ENCODE results near the gene IFT88.

The IFT88 gene

DNA sequence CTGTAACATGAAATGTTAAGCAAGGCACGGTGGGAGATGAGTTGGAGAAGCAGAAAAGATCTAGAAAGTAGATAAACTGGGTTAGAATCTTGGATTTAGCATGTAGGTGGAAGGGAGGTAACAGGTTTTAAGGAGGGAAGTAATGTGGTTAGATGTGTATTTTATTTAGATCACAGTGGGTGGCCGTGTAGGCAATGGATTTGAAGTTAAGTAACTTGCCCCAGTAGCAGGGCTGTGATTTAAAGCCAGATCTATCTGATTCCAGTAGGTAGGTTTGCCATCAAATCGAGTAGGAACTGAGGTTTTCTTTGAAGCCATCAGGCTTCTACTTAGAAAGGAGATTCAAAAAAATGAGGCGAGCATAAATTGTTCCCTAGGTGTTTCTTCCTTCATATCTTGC is 86.0 kb downstream of the IFT88 start:
- Mint-ChIP-seq H3K9me3 (peaks cover under 1% of the 10 kb centered on the region), H3K4me3 (no peak overlapping the region), H3K27me3 (ENCODE audit: low read depth, poor library complexity) (no peaks in the 10 kb centered on the region), H3K36me3 (ENCODE audit: low read depth) (peaks cover 27% of the 10 kb centered on the region), H3K27ac (peak overlapping the region; percentile 3), H3K4me1 (no peaks in the 10 kb centered on the region)
- no peak for DNase-seq
- TF ChIP-seq, protein P1, sequence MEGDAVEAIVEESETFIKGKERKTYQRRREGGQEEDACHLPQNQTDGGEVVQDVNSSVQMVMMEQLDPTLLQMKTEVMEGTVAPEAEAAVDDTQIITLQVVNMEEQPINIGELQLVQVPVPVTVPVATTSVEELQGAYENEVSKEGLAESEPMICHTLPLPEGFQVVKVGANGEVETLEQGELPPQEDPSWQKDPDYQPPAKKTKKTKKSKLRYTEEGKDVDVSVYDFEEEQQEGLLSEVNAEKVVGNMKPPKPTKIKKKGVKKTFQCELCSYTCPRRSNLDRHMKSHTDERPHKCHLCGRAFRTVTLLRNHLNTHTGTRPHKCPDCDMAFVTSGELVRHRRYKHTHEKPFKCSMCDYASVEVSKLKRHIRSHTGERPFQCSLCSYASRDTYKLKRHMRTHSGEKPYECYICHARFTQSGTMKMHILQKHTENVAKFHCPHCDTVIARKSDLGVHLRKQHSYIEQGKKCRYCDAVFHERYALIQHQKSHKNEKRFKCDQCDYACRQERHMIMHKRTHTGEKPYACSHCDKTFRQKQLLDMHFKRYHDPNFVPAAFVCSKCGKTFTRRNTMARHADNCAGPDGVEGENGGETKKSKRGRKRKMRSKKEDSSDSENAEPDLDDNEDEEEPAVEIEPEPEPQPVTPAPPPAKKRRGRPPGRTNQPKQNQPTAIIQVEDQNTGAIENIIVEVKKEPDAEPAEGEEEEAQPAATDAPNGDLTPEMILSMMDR (IDR thresholded peaks at IDR 0.05): no peak

DNA sequence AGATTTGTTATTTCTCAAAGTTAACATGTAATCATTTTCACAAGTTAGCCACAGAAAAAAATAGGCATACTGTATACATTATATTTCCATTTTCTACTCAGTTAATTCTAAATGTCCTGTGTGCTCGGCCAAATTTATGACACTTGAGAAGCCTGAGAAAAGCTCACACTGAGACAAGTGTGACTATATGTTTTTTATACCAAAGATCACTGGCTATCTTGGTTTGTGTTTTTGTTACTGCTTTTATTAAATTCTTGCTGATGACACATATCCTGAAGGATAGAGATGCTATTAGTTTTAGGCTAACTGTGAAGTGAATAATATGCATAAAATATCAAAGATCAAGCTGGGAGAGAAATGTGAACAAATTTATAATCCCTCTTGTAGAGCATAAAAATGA is 87.2 kb downstream of the IFT88 start:
- Mint-ChIP-seq H3K4me3 (no peak overlapping the region), H3K36me3 (ENCODE audit: low read depth) (peaks cover 24% of the 10 kb centered on the region), H3K4me1 (no peaks in the 10 kb centered on the region), H3K9me3 (no peaks in the 10 kb centered on the region), H3K27ac (no peak overlapping the region), H3K27me3 (ENCODE audit: low read depth, poor library complexity) (no peaks in the 10 kb centered on the region)
- no peak for DNase-seq
- TF ChIP-seq, protein P1 (IDR thresholded peaks at IDR 0.05): no peak

DNA sequence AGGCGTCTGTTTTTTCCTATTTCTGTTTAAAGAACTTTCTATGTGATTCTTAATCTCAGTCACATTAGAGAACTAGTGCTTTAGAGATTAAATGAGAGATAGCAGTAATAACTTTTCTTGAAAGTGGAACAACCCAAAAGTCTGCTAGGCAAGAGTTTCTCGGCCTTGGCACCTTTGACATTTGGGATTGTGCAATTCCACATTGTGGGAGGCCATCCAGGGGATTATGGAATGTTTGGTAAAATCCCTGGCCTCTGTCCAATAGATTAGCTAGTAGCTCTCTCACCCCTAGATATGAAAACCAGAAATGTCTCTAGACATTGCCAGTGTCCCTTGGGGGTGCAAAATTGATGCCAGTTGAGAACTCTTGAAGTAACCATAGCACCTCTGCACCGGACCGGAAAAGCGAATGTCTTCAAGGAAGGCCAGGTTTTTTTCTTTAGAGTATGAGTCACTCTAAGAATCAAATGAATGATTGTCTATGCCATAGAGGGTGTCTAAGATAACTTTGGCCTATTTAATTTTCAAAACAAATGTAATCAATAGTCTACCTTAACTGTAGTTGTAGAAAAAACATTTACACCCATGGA is 91.6 kb downstream of the IFT88 start:
- Mint-ChIP-seq H3K4me1 (no peaks in the 10 kb centered on the region), H3K27ac (no peak overlapping the region), H3K4me3 (no peak overlapping the region), H3K36me3 (ENCODE audit: low read depth) (peaks cover 34% of the 10 kb centered on the region), H3K27me3 (ENCODE audit: low read depth, poor library complexity) (no peaks in the 10 kb centered on the region), H3K9me3 (no peaks in the 10 kb centered on the region)
- no peak for DNase-seq
- TF ChIP-seq, protein P1 (IDR thresholded peaks at IDR 0.05): no peak

DNA sequence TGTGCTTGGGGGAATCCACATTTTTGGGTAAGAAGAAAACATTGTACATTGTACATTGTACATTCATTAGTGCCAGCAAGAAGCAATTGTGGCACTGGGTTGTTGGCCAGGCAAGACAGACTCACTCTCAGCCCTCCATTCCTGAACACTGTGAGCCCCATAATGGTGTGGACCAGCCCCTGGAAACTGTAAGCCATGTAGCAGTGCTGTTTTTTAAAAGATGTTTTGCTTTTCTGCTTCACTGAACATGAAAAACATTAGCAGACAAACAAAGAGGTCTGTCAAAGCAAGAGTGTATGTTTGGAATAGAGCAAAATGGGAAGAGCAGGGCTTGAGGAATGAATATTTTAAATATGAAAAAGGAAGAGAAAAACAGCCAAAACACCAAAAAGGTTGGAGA is 97.4 kb downstream of the IFT88 start:
- DNase-seq: no peak
- H3K27ac Mint-ChIP-seq: no peak overlapping the region
- no peaks in the 10 kb centered on the region for H3K27me3 Mint-ChIP-seq (ENCODE audit: low read depth, poor library complexity)
- no peak overlapping the region for H3K4me3 Mint-ChIP-seq
- H3K36me3 Mint-ChIP-seq (ENCODE audit: low read depth): peaks cover 33% of the 10 kb centered on the region
- TF ChIP-seq, protein P1 (IDR thresholded peaks at IDR 0.05): no peak
- no peaks in the 10 kb centered on the region for H3K9me3 Mint-ChIP-seq
- no peaks in the 10 kb centered on the region for H3K4me1 Mint-ChIP-seq

DNA sequence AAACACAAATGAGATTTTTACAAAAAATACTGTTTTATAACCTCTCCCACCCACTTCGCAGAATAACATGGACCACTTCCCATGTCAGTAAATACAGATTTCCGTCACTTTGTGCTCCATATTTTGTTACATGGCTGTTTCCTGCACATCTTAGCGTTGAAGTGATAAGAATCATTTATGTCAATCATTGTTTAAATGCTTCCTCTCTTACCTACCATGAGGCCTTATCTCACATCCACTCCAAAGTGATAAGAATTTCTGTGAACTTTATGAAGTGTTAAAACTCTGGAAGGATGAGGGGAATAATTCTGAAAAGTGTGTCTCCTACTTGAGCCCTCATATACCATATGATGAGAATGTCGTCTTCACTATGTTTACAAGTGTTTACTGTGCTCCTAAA is 100.0 kb downstream of the IFT88 start:
- TF ChIP-seq, protein P1 (IDR thresholded peaks at IDR 0.05): no peak
- no peak for DNase-seq
- H3K36me3 Mint-ChIP-seq (ENCODE audit: low read depth): peaks cover 32% of the 10 kb centered on the region
- no peaks in the 10 kb centered on the region for H3K9me3 Mint-ChIP-seq
- no peak overlapping the region for H3K27ac Mint-ChIP-seq
- H3K4me3 Mint-ChIP-seq: no peak overlapping the region
- no peaks in the 10 kb centered on the region for H3K4me1 Mint-ChIP-seq
- H3K27me3 Mint-ChIP-seq (ENCODE audit: low read depth, poor library complexity): no peaks in the 10 kb centered on the region

DNA sequence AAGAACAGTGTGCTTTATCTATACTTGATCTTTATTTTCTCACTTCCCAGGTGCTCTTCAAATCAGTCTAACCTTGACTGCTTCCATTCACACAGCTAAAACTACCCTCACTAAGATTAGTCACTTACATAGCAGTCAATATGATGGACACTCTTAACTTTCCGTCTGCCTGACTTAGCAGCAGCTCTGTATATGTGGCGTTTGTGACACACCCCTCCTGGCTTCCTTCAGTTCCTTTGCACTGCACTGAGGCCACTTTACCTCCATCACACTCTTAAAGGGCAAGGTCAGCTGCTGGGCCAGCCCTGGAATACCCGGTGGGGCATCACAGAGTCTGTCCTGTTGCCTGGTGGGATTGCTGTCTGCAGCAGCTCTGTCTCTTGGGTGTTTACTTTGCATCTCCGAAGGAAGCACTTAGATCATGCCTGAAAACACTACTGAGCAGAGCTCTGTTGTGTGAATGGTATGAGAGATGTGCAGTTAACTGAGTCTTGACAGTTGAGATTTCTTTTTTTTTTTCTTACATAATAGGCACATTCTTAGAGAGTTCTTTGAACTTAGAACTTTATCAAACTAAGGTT is 101.0 kb downstream of the IFT88 start:
- TF ChIP-seq, protein P1 (IDR thresholded peaks at IDR 0.05): no peak
- DNase-seq: no peak
- Mint-ChIP-seq H3K9me3 (no peaks in the 10 kb centered on the region), H3K4me1 (no peaks in the 10 kb centered on the region), H3K4me3 (no peak overlapping the region), H3K27me3 (ENCODE audit: low read depth, poor library complexity) (no peaks in the 10 kb centered on the region), H3K36me3 (ENCODE audit: low read depth) (peaks cover 33% of the 10 kb centered on the region), H3K27ac (no peak overlapping the region)
